K562 (cell line): ENCODE data around the gene ARHGAP22. TPM values are rescaled to one million over a fixed set of nuclear protein-coding genes. Genes with fewer than 3 reads are reported as not detected.

Experiments
- C11orf30 ChIP-seq: fragments of 450-650 bp; IDR thresholded peaks from 2 replicates; pipeline ENCODE4 v1.6.1; 2016; ENCODE audit warnings: low read depth, mild to moderate bottlenecking
- CBX3 ChIP-seq, 2 experiments: IDR thresholded peaks; 1 replicate in 1 of 2; 2 replicates in 1 of 2; pipeline ENCODE4 v1.6.1; 2012; ENCODE audit warnings: inconsistent platforms in 2 of 2, low read length in 2 of 2, borderline replicate concordance in 1 of 2, control low read depth in 1 of 2
- CXXC5 ChIP-seq: fragments of 250-450 bp; sonication (Bioruptor Pico); IDR thresholded peaks from 2 replicates; pipeline ENCODE4 v1.8.0; 2022; ENCODE audit warnings: inconsistent platforms, mild to moderate bottlenecking, moderate library complexity
- HSF4 ChIP-seq: fragments of 250-450 bp; sonication (Bioruptor Pico); IDR thresholded peaks from 2 replicates; pipeline ENCODE4 v2.1.2; 2022; ENCODE audit warnings: mild to moderate bottlenecking, moderate library complexity, borderline replicate concordance
- JUND ChIP-seq, 2 experiments: IDR thresholded peaks; 2 replicates in 1 of 2; 3 replicates in 1 of 2; pipeline ENCODE4 v1.6.1; 2011; ENCODE audit warnings: borderline replicate concordance in 2 of 2, low read depth in 2 of 2, low read length in 2 of 2, improper control_type of control experiment in 1 of 2, missing biosample characterization in 1 of 2, missing genetic modification characterization in 1 of 2, missing genetic modification reagents in 1 of 2
- MEIS2 ChIP-seq: fragments of 450-650 bp; IDR thresholded peaks from 2 replicates; pipeline ENCODE4 v1.6.1; 2014; ENCODE audit warnings: mild to moderate bottlenecking; ENCODE audit not compliant: partially characterized antibody
- NFE2 ChIP-seq: IDR thresholded peaks from 2 replicates; pipeline ENCODE4 v1.6.1; 2014; ENCODE audit warnings: antibody characterized with exemption, low read depth
- NR3C1 ChIP-seq: sonication (generic); formaldehyde crosslinking; IDR thresholded peaks from 2 replicates; pipeline ENCODE4 v1.8.1; 2022; ENCODE audit warnings: missing genetic modification reagents
- POLR2AphosphoS5 ChIP-seq: IDR thresholded peaks from 2 replicates; pipeline ENCODE4 v1.6.1; 2011; ENCODE audit warnings: mild to moderate bottlenecking, low read depth, low read length, moderate library complexity; ENCODE audit not compliant: control insufficient read depth, insufficient read depth
- PTBP1 ChIP-seq: fragments of 200-400 bp; formaldehyde crosslinking; IDR thresholded peaks from 2 replicates; pipeline ENCODE4 v1.6.1; 2017; ENCODE audit warnings: low read depth, low read length
- RBFOX2 ChIP-seq: fragments of 200-400 bp; formaldehyde crosslinking; IDR thresholded peaks from 2 replicates; pipeline ENCODE4 v1.6.1; 2017; ENCODE audit warnings: low read depth, mild to moderate bottlenecking, low read length, moderate library complexity
- SMAD4 ChIP-seq: fragments of 250-450 bp; sonication (Bioruptor Pico); conservative IDR thresholded peaks from 2 replicates; pipeline ENCODE4 v1.8.0; 2021; ENCODE audit warnings: inconsistent platforms, mild to moderate bottlenecking, moderate library complexity
- SMARCB1 ChIP-seq: IDR thresholded peaks from 2 replicates; pipeline ENCODE4 v1.6.1; 2011; ENCODE audit warnings: improper control_type of control experiment, low read depth; ENCODE audit not compliant: insufficient read length
- SMARCC2 ChIP-seq: fragments of 450-650 bp; IDR thresholded peaks from 2 replicates; pipeline ENCODE4 v1.6.1; 2017; ENCODE audit warnings: antibody characterized with exemption, moderate library complexity, mild to moderate bottlenecking, low read depth
- SREBF2 ChIP-seq: sonication (generic); formaldehyde crosslinking; IDR thresholded peaks from 2 replicates; pipeline ENCODE4 v1.4.0; 2020; ENCODE audit warnings: mild to moderate bottlenecking, missing genetic modification reagents
- TEAD1 ChIP-seq, 2 experiments: fragments of 450-650 bp in 1 of 2; sonication (generic) in 1 of 2; formaldehyde crosslinking; IDR thresholded peaks; 2 replicates each; pipeline versions ENCODE4 v1.4.0 to v1.8.0; 2020 to 2022; ENCODE audit warnings: mild to moderate bottlenecking in 2 of 2, missing genetic modification reagents in 1 of 2
- ZFPM2 ChIP-seq: fragments of 250-450 bp; sonication (Bioruptor Pico); IDR thresholded peaks from 2 replicates; pipeline ENCODE4 v1.5.1; 2022; ENCODE audit warnings: mild to moderate bottlenecking
- ZKSCAN1 ChIP-seq: fragments of 150-350 bp; IDR thresholded peaks from 2 replicates; pipeline ENCODE4 v1.6.1; 2016; ENCODE audit warnings: low read depth, low read length
- ZNF217 ChIP-seq: sonication (generic); formaldehyde crosslinking; IDR thresholded peaks from 2 replicates; pipeline ENCODE4 v1.8.0; 2022; ENCODE audit warnings: mild to moderate bottlenecking, missing genetic modification reagents
- ZNF354B ChIP-seq: fragments of 250-450 bp; sonication (Bioruptor Pico); IDR thresholded peaks from 2 replicates; pipeline ENCODE4 v1.4.0; 2020
- ZNF586 ChIP-seq: fragments of 450-650 bp; formaldehyde crosslinking; conservative IDR thresholded peaks from 2 replicates; pipeline ENCODE4 v1.4.0; 2020; ENCODE audit warnings: mild to moderate bottlenecking, moderate library complexity
- polyA plus RNA-seq, 8 experiments: library from polyadenylated mRNA; depleted of rRNA in 4 of 8; stranded (reverse) in 5 of 8; unstranded in 3 of 8; fragments of >200 nt; fragmentation: Nextera tagmentation in 2 of 8; fragmentation: Illumina TruSeq in 1 of 8; extraction: Ambion mirVana in 2 of 8; extraction: Trizol in 1 of 8; gene quantifications; 2 replicates each; pipeline versions ENCODE4 v1.2.1 to v1.2.3, GENCODE V29; 2011 to 2014; ENCODE audit warnings: inconsistent platforms in 1 of 8, missing spikeins in 1 of 8
- total RNA-seq, 7 experiments: library from RNA; depleted of rRNA in 6 of 7; stranded (reverse); fragments of >200 nt in 6 of 7; fragmentation: Illumina TruSeq in 2 of 7; extraction: Trizol in 2 of 7; gene quantifications; 2 replicates each; pipeline versions ENCODE4 v1.2.1 to v1.2.3, GENCODE V29; 2011 to 2021; ENCODE audit warnings: low replicate concordance in 1 of 7
- TF ChIP-seq, protein P1 (sequence below): sonication (generic); formaldehyde crosslinking; IDR thresholded peaks from 2 replicates; pipeline ENCODE4 v1.8.1; 2023; ENCODE audit warnings: mild to moderate bottlenecking, missing genetic modification reagents, moderate library complexity
- TF ChIP-seq, protein P2 (sequence below): sonication (generic); formaldehyde crosslinking; IDR thresholded peaks from 2 replicates; pipeline ENCODE4 v1.8.0; 2022; ENCODE audit warnings: mild to moderate bottlenecking, missing genetic modification reagents

ARHGAP22 gene
- total and polyA plus RNA-seq, 9 of the 15 experiments (the other 6 are each of a cell fraction or from before 2014, with no cell fraction given) = 1.3 to 28.1 (median 12.7) TPM

DNA sequence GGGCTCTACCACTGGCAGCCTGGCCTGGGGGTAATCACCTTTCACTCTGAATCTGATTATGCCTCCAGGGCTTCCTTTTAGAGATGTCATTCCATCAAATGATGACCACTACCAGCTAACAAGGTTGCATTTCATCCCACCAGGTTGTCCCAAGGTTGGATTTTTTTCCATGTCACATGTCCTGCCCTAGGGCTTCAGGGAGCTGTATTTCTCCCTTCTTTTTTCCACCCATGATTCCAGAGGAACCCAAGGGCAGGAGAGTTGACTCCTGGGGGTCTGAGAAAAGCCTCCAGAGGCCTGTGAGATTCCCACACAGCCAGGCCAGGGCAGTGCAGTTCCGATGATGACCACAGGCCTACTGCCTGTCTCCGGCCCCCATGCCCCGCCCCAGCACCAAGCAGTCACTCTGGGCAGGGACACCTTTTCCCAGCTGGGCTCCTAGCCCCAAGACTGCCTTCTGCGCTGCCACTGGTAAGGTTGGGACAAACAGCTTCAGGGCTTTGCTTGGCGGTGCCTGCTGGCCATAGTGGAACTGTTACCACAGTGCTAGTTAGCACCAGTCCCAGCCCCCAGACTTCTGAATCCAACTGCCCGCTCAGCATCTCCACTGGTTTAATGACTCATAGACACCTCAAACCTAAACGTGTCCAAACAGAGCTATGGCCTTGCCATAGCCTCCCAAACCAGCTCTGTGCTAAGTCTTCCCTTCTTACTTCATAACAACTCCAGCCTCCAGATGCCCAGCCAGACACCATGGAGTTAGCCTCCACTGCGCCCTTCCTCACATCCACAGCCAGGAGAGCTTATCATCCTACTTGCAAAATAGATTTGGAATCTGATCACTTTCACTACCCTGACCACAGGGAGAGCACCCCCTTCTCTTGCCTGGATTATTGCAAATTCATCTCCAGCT lies 133.7 kb downstream of the ARHGAP22 start (continued):
- no peak for TF ChIP-seq SMARCC2
- TF ChIP-seq HSF4 (CRISPR knock-in tag) = peak; percentile 50; the same call in 1 of the 2 replicates
- TF ChIP-seq RBFOX2 = no peak; the same call in none of the 2 replicates
- TF ChIP-seq JUND (IDR thresholded peaks at IDR 0.05; ENCODE audit: borderline replicate concordance, low read depth, low read length) = no peak
- peak; percentile 56; the same call in 1 of the 3 replicates for TF ChIP-seq JUND (tag; IDR thresholded peaks at IDR 0.05; ENCODE audit: borderline replicate concordance, low read depth, low read length)
- TF ChIP-seq CBX3 (IDR thresholded peaks at IDR 0.05; ENCODE audit: borderline replicate concordance in 1 of 2, low read length in 2 of 2) = no peak
- peak; percentile 72 for TF ChIP-seq SMAD4 (CRISPR knock-in tag)
- TF ChIP-seq, protein P1, sequence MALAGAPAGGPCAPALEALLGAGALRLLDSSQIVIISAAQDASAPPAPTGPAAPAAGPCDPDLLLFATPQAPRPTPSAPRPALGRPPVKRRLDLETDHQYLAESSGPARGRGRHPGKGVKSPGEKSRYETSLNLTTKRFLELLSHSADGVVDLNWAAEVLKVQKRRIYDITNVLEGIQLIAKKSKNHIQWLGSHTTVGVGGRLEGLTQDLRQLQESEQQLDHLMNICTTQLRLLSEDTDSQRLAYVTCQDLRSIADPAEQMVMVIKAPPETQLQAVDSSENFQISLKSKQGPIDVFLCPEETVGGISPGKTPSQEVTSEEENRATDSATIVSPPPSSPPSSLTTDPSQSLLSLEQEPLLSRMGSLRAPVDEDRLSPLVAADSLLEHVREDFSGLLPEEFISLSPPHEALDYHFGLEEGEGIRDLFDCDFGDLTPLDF (CRISPR knock-in tag) = no peak
- TF ChIP-seq ZKSCAN1 = 0 out of 2 replicates have a peak, but pooled peaks have one; percentile 31
- peak; percentile 5; the same call in 1 of the 2 replicates for TF ChIP-seq C11orf30
- TF ChIP-seq SREBF2 = no peak
- TF ChIP-seq ZFPM2 = no peak
- TF ChIP-seq SMARCB1 = no peak
- TF ChIP-seq PTBP1 = no peak
- no peak for TF ChIP-seq ZNF217 (CRISPR knock-in tag)
- no peak for TF ChIP-seq ZNF354B (CRISPR knock-in tag)
- TF ChIP-seq POLR2AphosphoS5 = no peak
- peak; percentile 69; the same call in 1 of the 2 replicates for TF ChIP-seq ZNF586 (CRISPR knock-in tag)
- TF ChIP-seq NFE2 = no peak
- peak; percentile 52; the same call in 1 of the 2 replicates for TF ChIP-seq CXXC5 (CRISPR knock-in tag)
- TF ChIP-seq TEAD1 (CRISPR knock-in tag; IDR thresholded peaks at IDR 0.05) = peak in 1 of 2 experiments; percentile 22; a peak in 1 of 4 replicates
- no peak for TF ChIP-seq NR3C1
- TF ChIP-seq, protein P2, sequence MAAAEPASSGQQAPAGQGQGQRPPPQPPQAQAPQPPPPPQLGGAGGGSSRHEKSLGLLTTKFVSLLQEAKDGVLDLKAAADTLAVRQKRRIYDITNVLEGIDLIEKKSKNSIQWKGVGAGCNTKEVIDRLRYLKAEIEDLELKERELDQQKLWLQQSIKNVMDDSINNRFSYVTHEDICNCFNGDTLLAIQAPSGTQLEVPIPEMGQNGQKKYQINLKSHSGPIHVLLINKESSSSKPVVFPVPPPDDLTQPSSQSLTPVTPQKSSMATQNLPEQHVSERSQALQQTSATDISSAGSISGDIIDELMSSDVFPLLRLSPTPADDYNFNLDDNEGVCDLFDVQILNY (CRISPR knock-in tag) = no peak
- TF ChIP-seq MEIS2 = no peak
- TF ChIP-seq, all 486 proteins: peak for 70
